Astrocyte (in vitro differentiated cells and primary cell): Measurements from ENCODE around the gene EN2. TPM values are rescaled to one million over a fixed set of nuclear protein-coding genes. Genes with fewer than 3 reads are reported as not detected.

Experiments
- DNase-seq: peaks from one replicate; pipeline ENCODE4 v3.0.0-alpha.2; 2010; ENCODE audit warnings: low read depth
- FAIRE-seq: peaks from 2 replicates; lab custom pipeline; 2011; peaks lifted over from hg19 to GRCh38; lab: Jason Lieb, UNC
- H2AFZ ChIP-seq: 2 replicates; pipeline ENCODE4 v1.6.0; 2012; ENCODE audit warnings: low read depth, low read length, inconsistent platforms
- H3K27ac ChIP-seq: 2 replicates; pipeline ENCODE4 v1.5.1; 2011; ENCODE audit warnings: low read depth, low read length, inconsistent platforms
- H3K27me3 ChIP-seq: 2 replicates; pipeline ENCODE4 v1.6.0; 2011; ENCODE audit warnings: low read length, inconsistent platforms; ENCODE audit not compliant: insufficient read depth
- H3K36me3 ChIP-seq: 2 replicates; pipeline ENCODE4 v1.5.1; 2011; ENCODE audit warnings: low read length, inconsistent platforms; ENCODE audit not compliant: insufficient read depth
- H3K4me1 ChIP-seq: 2 replicates; pipeline ENCODE4 v1.5.1; 2011; ENCODE audit warnings: low read length, inconsistent platforms; ENCODE audit not compliant: insufficient read depth
- H3K4me2 ChIP-seq: 2 replicates; pipeline ENCODE4 v1.6.0; 2012; ENCODE audit warnings: low read length, inconsistent platforms
- H3K4me3 ChIP-seq: 2 replicates; pipeline ENCODE4 v1.5.1; 2011; ENCODE audit warnings: low read depth, mild to moderate bottlenecking, low read length, inconsistent platforms; ENCODE audit not compliant: insufficient read depth
- H3K79me2 ChIP-seq: 2 replicates; pipeline ENCODE4 v1.6.0; 2012; ENCODE audit warnings: mild to moderate bottlenecking, low read length, inconsistent platforms; ENCODE audit not compliant: insufficient read depth
- H3K9ac ChIP-seq: 2 replicates; pipeline ENCODE4 v1.6.0; 2012; ENCODE audit warnings: mild to moderate bottlenecking, low read length, inconsistent platforms
- H3K9me3 ChIP-seq: 2 replicates; pipeline ENCODE4 v1.5.1; 2012; ENCODE audit warnings: low read depth, mild to moderate bottlenecking, low read length, inconsistent platforms; ENCODE audit not compliant: insufficient read depth
- H4K20me1 ChIP-seq: 2 replicates; pipeline ENCODE4 v1.6.0; 2012; ENCODE audit warnings: low read length, inconsistent platforms; ENCODE audit not compliant: insufficient read depth
- H3K27ac Mint-ChIP-seq: one replicate; pipeline ENCODE4 v1.8.0; 2021; ENCODE audit warnings: mild to moderate bottlenecking, mixed read lengths; ENCODE audit not compliant: unreplicated experiment
- H3K27me3 Mint-ChIP-seq: one replicate; pipeline ENCODE4 v1.8.0; 2021; ENCODE audit warnings: low read depth, mixed read lengths; ENCODE audit not compliant: unreplicated experiment
- H3K36me3 Mint-ChIP-seq: one replicate; pipeline ENCODE4 v1.8.0; 2021; ENCODE audit warnings: low read depth, mixed read lengths; ENCODE audit not compliant: unreplicated experiment
- H3K4me1 Mint-ChIP-seq: one replicate; pipeline ENCODE4 v1.8.0; 2021; ENCODE audit warnings: low read depth, mixed read lengths; ENCODE audit not compliant: unreplicated experiment
- H3K4me3 Mint-ChIP-seq: one replicate; pipeline ENCODE4 v1.8.0; 2021; ENCODE audit warnings: mild to moderate bottlenecking, moderate library complexity, mixed read lengths; ENCODE audit not compliant: unreplicated experiment
- H3K9me3 Mint-ChIP-seq: one replicate; pipeline ENCODE4 v1.8.0; 2021; ENCODE audit warnings: mild to moderate bottlenecking, mixed read lengths; ENCODE audit not compliant: unreplicated experiment
- CTCF ChIP-seq: IDR thresholded peaks from 2 replicates; pipeline ENCODE4 v1.5.1; 2011; ENCODE audit warnings: low read depth, mild to moderate bottlenecking, inconsistent platforms, low read length, moderate library complexity; ENCODE audit not compliant: insufficient read depth
- EZH2 ChIP-seq: IDR thresholded peaks from 2 replicates; pipeline ENCODE4 v1.6.1; 2012; ENCODE audit warnings: mild to moderate bottlenecking, low read length, inconsistent platforms; ENCODE audit not compliant: insufficient read depth
- total RNA-seq: library from RNA; stranded (reverse); gene quantifications from 2 replicates; pipeline ENCODE4 v1.2.1, GENCODE V29; 2021

Gene EN2
- total RNA-seq, 1 donor from 2014 or later, result not detected

GRCh38 chr7:155483245-155483644 lies 25.3 kb downstream of the EN2 start:
- peaks cover 87% of the 10 kb centered on the region for H3K27me3 Mint-ChIP-seq
- TF ChIP-seq EZH2 (no peak), CTCF (no peak)
- Histone ChIP-seq H3K27me3 (no peaks in the 10 kb centered on the region), H3K27ac (no peak overlapping the region), H3K36me3 (no peaks in the 10 kb centered on the region), H3K4me2 (no peak overlapping the region), H3K9ac (no peak overlapping the region), H3K9me3 (peaks cover 6% of the 10 kb centered on the region), H4K20me1 (no peaks in the 10 kb centered on the region), H2AFZ (no peak overlapping the region), H3K79me2 (no peaks in the 10 kb centered on the region), H3K4me1 (no peaks in the 10 kb centered on the region), H3K4me3 (no peak overlapping the region)
- no peaks in the 10 kb centered on the region for H3K36me3 Mint-ChIP-seq
- no peak for FAIRE-seq
- H3K4me3 Mint-ChIP-seq, result no peak overlapping the region
- no peak for DNase-seq
- H3K9me3 Mint-ChIP-seq, result peaks cover 6% of the 10 kb centered on the region
- H3K27ac Mint-ChIP-seq, result no peak overlapping the region
- no peaks in the 10 kb centered on the region for H3K4me1 Mint-ChIP-seq

GRCh38 chr7:155483868-155484325 lies 26.0 kb downstream of the EN2 start:
- peaks cover 6% of the 10 kb centered on the region for H3K9me3 ChIP-seq
- peaks cover 86% of the 10 kb centered on the region for H3K27me3 Mint-ChIP-seq
- H3K9me3 Mint-ChIP-seq, result peaks cover 9% of the 10 kb centered on the region
- no peak overlapping the region for H2AFZ ChIP-seq
- H4K20me1 ChIP-seq, result no peaks in the 10 kb centered on the region
- no peaks in the 10 kb centered on the region for H3K27me3 ChIP-seq
- no peak overlapping the region for H3K27ac ChIP-seq
- no peak overlapping the region for H3K4me3 Mint-ChIP-seq
- H3K27ac Mint-ChIP-seq, result no peak overlapping the region
- H3K36me3 ChIP-seq, result no peaks in the 10 kb centered on the region
- no peaks in the 10 kb centered on the region for H3K79me2 ChIP-seq
- DNase-seq (no peak), FAIRE-seq (no peak)
- no peak overlapping the region for H3K4me3 ChIP-seq
- no peaks in the 10 kb centered on the region for H3K36me3 Mint-ChIP-seq
- TF ChIP-seq CTCF, result no peak
- no peak for TF ChIP-seq EZH2
- no peak overlapping the region for H3K4me2 ChIP-seq
- no peaks in the 10 kb centered on the region for H3K4me1 Mint-ChIP-seq
- H3K4me1 ChIP-seq, result no peaks in the 10 kb centered on the region
- H3K9ac ChIP-seq, result no peak overlapping the region

GRCh38 chr7:155484483-155485399 lies 26.8 kb downstream of the EN2 start:
- Histone ChIP-seq H3K9me3 (peaks cover 6% of the 10 kb centered on the region), H3K79me2 (no peaks in the 10 kb centered on the region), H3K27me3 (no peaks in the 10 kb centered on the region), H3K4me3 (no peak overlapping the region), H3K4me1 (no peaks in the 10 kb centered on the region), H3K9ac (no peak overlapping the region), H2AFZ (no peak overlapping the region), H3K4me2 (no peak overlapping the region), H3K27ac (no peak overlapping the region), H3K36me3 (no peaks in the 10 kb centered on the region), H4K20me1 (no peaks in the 10 kb centered on the region)
- H3K36me3 Mint-ChIP-seq, result no peaks in the 10 kb centered on the region
- H3K27me3 Mint-ChIP-seq, result peaks cover 88% of the 10 kb centered on the region
- H3K27ac Mint-ChIP-seq, result no peak overlapping the region
- H3K9me3 Mint-ChIP-seq, result peaks cover 9% of the 10 kb centered on the region
- no peak for TF ChIP-seq EZH2
- DNase-seq (no peak), FAIRE-seq (no peak)
- H3K4me1 Mint-ChIP-seq, result no peaks in the 10 kb centered on the region
- H3K4me3 Mint-ChIP-seq, result peak overlapping the region; percentile 14
